SK-N-SH (cell line): ENCODE results near the gene GLCE. TPM values are rescaled to one million over a fixed set of nuclear protein-coding genes. Genes with fewer than 3 reads are reported as not detected.

Experiments used
- CTCF ChIA-PET: fragments of 300-600, 350-600 bp; formaldehyde crosslinking; extraction: SDS; loops from one replicate; lab custom pipeline; 2021; lab: Yijun Ruan, JAX
- POLR2A ChIA-PET: fragments of 350-600 bp; sonication (Branson Sonifier 250); formaldehyde crosslinking; extraction: SDS; loops from one replicate; lab custom pipeline; 2020; ENCODE audit warnings: antibody characterized with exemption, inconsistent platforms; lab: Yijun Ruan, JAX
- DNase-seq: peaks from one replicate; pipeline ENCODE4 v3.0.0; 2012
- H2AFZ ChIP-seq: fragments of 200-600 bp; sonication (generic); 2 replicates; pipeline ENCODE4 v1.8.1; 2016; ENCODE audit warnings: antibody characterized with exemption, mild to moderate bottlenecking, low read depth
- H3F3A ChIP-seq: fragments of 200-600 bp; sonication (generic); replicated peaks from 2 replicates; pipeline ENCODE3; 2016; ENCODE audit warnings: antibody characterized with exemption, mild to moderate bottlenecking; ENCODE audit not compliant: insufficient read depth
- H3K27ac ChIP-seq, 2 experiments: fragments of 200-500 bp in 1 of 2; fragments of 200-600 bp in 1 of 2; sonication (Bioruptor generic) in 1 of 2; sonication (generic), shearing (Covaris generic) in 1 of 2; 2 replicates each; pipeline versions ENCODE4 v1.5.1 to v1.6.1; 2014 to 2016; ENCODE audit warnings: low read depth in 2 of 2, inconsistent platforms in 1 of 2, low read length in 1 of 2, mild to moderate bottlenecking in 1 of 2, mixed read lengths in 1 of 2
- H3K27me3 ChIP-seq: fragments of 200-600 bp; sonication (generic), shearing (Covaris generic); 2 replicates; pipeline ENCODE4 v1.6.1; 2016; ENCODE audit warnings: mixed run types; ENCODE audit not compliant: insufficient read depth
- H3K36me3 ChIP-seq, 2 experiments: fragments of 200-500 bp in 1 of 2; fragments of 200-600 bp in 1 of 2; sonication (Bioruptor generic) in 1 of 2; sonication (generic) in 1 of 2; replicated peaks in 1 of 2; 2 replicates each; pipeline versions ENCODE3 to v1.5.1; 2014 to 2016; ENCODE audit warnings: low read length in 1 of 2, mild to moderate bottlenecking in 1 of 2; ENCODE audit not compliant: insufficient read depth in 2 of 2, control insufficient read depth in 1 of 2
- H3K4me1 ChIP-seq, 2 experiments: fragments of 200-500 bp in 1 of 2; fragments of 200-600 bp in 1 of 2; sonication (Bioruptor generic) in 1 of 2; sonication (generic), shearing (Covaris generic) in 1 of 2; 2 replicates each; pipeline versions ENCODE4 v1.5.1 to v1.6.1; 2014 to 2016; ENCODE audit warnings: low read depth in 1 of 2, low read length in 1 of 2, mixed run types in 1 of 2; ENCODE audit not compliant: insufficient read depth in 2 of 2, control insufficient read depth in 1 of 2
- H3K4me2 ChIP-seq: fragments of 200-600 bp; sonication (generic), shearing (Covaris generic); 2 replicates; pipeline ENCODE4 v1.6.1; 2017; ENCODE audit warnings: mixed run types
- H3K4me3 ChIP-seq, 2 experiments: fragments of 200-500 bp in 1 of 2; fragments of 200-600 bp in 1 of 2; sonication (Bioruptor generic) in 1 of 2; sonication (generic), shearing (Covaris generic) in 1 of 2; 2 replicates each; pipeline versions ENCODE4 v1.5.1 to v1.8.1; 2014 to 2016; ENCODE audit warnings: low read depth in 2 of 2, inconsistent platforms in 1 of 2, low read length in 1 of 2, mild to moderate bottlenecking in 1 of 2, mixed read lengths in 1 of 2, moderate library complexity in 1 of 2
- H3K79me2 ChIP-seq: fragments of 200-600 bp; sonication (generic); 2 replicates; pipeline ENCODE4 v1.8.1; 2017; ENCODE audit warnings: mild to moderate bottlenecking; ENCODE audit not compliant: insufficient read depth
- H3K9ac ChIP-seq: fragments of 200-600 bp; sonication (generic); 2 replicates; pipeline ENCODE4 v1.6.1; 2017; ENCODE audit warnings: mixed run types
- H3K9me2 ChIP-seq: fragments of 200-600 bp; sonication (generic); 2 replicates; pipeline ENCODE4 v1.6.1; 2017; ENCODE audit warnings: mixed run types
- H3K9me3 ChIP-seq: fragments of 200-600 bp; sonication (generic); 2 replicates; pipeline ENCODE4 v1.6.1; 2017; ENCODE audit warnings: mixed run types, mild to moderate bottlenecking, moderate library complexity
- H4K20me1 ChIP-seq: fragments of 200-600 bp; sonication (generic); 2 replicates; pipeline ENCODE4 v1.6.1; 2017; ENCODE audit warnings: mild to moderate bottlenecking, mixed run types; ENCODE audit not compliant: insufficient read depth
- CHD2 ChIP-seq: fragments of 150-350 bp; IDR thresholded peaks from 2 replicates; pipeline ENCODE4 v1.6.1; 2018; ENCODE audit warnings: low read length; ENCODE audit not compliant: partially characterized antibody
- EP300 ChIP-seq, 2 experiments: IDR thresholded peaks; 2 replicates each; pipeline versions ENCODE4 v1.4.0 to v1.6.1; 2012; ENCODE audit warnings: borderline replicate concordance in 1 of 2, low read depth in 1 of 2, low read length in 1 of 2
- FOSL2 ChIP-seq: IDR thresholded peaks from 2 replicates; pipeline ENCODE4 v1.4.0; 2012; ENCODE audit warnings: low read depth, mild to moderate bottlenecking, moderate library complexity, borderline replicate concordance
- GABPA ChIP-seq: IDR thresholded peaks from 2 replicates; pipeline ENCODE4 v1.4.0; 2012; ENCODE audit warnings: low read depth, mild to moderate bottlenecking
- JUND ChIP-seq: IDR thresholded peaks from 2 replicates; pipeline ENCODE4 v1.4.0; 2012
- MAX ChIP-seq: IDR thresholded peaks from 2 replicates; pipeline ENCODE4 v1.4.0; 2012; ENCODE audit warnings: low read depth
- MXI1 ChIP-seq: IDR thresholded peaks from 2 replicates; pipeline ENCODE4 v1.6.1; 2012; ENCODE audit warnings: mild to moderate bottlenecking, low read depth, low read length, improper control_type of control experiment
- NRF1 ChIP-seq: IDR thresholded peaks from 2 replicates; pipeline ENCODE4 v1.6.1; 2012; ENCODE audit warnings: low read depth, mild to moderate bottlenecking, low read length
- POLR2AphosphoS5 ChIP-seq: IDR thresholded peaks from 2 replicates; pipeline ENCODE4 v1.6.1; 2012; ENCODE audit warnings: low read depth, low read length
- RAD21 ChIP-seq: IDR thresholded peaks from 2 replicates; pipeline ENCODE4 v1.6.1; 2012; ENCODE audit warnings: mild to moderate bottlenecking, low read length
- RCOR1 ChIP-seq: fragments of 150-350 bp; IDR thresholded peaks from 2 replicates; pipeline ENCODE4 v1.6.1; 2017; ENCODE audit warnings: antibody characterized with exemption, low read length
- RFX5 ChIP-seq: IDR thresholded peaks from 2 replicates; pipeline ENCODE4 v1.6.1; 2012; ENCODE audit warnings: mild to moderate bottlenecking, improper control_type of control experiment, low read length
- SIN3A ChIP-seq: IDR thresholded peaks from 2 replicates; pipeline ENCODE4 v1.6.1; 2012; ENCODE audit warnings: low read depth, mild to moderate bottlenecking, low read length, moderate library complexity, borderline replicate concordance
- SMC3 ChIP-seq: IDR thresholded peaks from 2 replicates; pipeline ENCODE4 v1.6.1; 2012; ENCODE audit warnings: low read depth, low read length, improper control_type of control experiment
- TAF1 ChIP-seq: IDR thresholded peaks from 2 replicates; pipeline ENCODE4 v1.6.1; 2012; ENCODE audit warnings: low read depth, mild to moderate bottlenecking, low read length, moderate library complexity, borderline replicate concordance
- TCF12 ChIP-seq: IDR thresholded peaks from 2 replicates; pipeline ENCODE4 v1.4.0; 2012
- TEAD4 ChIP-seq: IDR thresholded peaks from 2 replicates; pipeline ENCODE4 v1.4.0; 2012; ENCODE audit warnings: mild to moderate bottlenecking, borderline replicate concordance; ENCODE audit not compliant: insufficient read depth
- ZBTB33 ChIP-seq: IDR thresholded peaks from 2 replicates; pipeline ENCODE4 v1.4.0; 2012; ENCODE audit warnings: low read depth, borderline replicate concordance
- WGBS: methylation state at CpG from one replicate; pipeline ENCODE4 v1.1.6; 2017; ENCODE audit warnings: low lambda C conversion rate; 5-methylcytosine and 5-hydroxymethylcytosine counted together
- polyA plus RNA-seq, 3 experiments: library from polyadenylated mRNA; depleted of rRNA; stranded (reverse); fragments of >200 nt; gene quantifications; 2 replicates each; pipeline ENCODE4 v1.2.3, GENCODE V29; 2012
- TF ChIP-seq, protein P1 (sequence below): IDR thresholded peaks from 2 replicates; pipeline ENCODE4; 2012
- TF ChIP-seq, protein P2 (sequence below): fragments of 200-600 bp; sonication (generic); IDR thresholded peaks from 2 replicates; pipeline ENCODE4 v1.6.1; 2017; ENCODE audit warnings: antibody characterized with exemption, mild to moderate bottlenecking, moderate library complexity
- TF ChIP-seq, protein P3 (sequence below): fragments of 150-350 bp; IDR thresholded peaks from 2 replicates; pipeline ENCODE4 v1.6.1; 2016; ENCODE audit warnings: mild to moderate bottlenecking, low read depth, low read length
- TF ChIP-seq, protein P4 (sequence below): IDR thresholded peaks from 2 replicates; pipeline ENCODE4 v1.4.0; 2012; ENCODE audit warnings: low read depth, borderline replicate concordance
- TF ChIP-seq, protein P5 (sequence below): fragments of 150-350 bp; IDR thresholded peaks from 2 replicates; pipeline ENCODE4 v1.6.1; 2017; ENCODE audit warnings: antibody characterized with exemption, low read length, low read depth, borderline replicate concordance

Gene GLCE
- 19.5 and 25.0 TPM in 2 replicates for polyA plus RNA-seq (2012; rRNA removed)
- polyA plus RNA-seq (2012; cell fraction: cytosol; rRNA removed): 28.0 and 29.3 TPM in 2 replicates
- 7.7 and 17.4 TPM in 2 replicates for polyA plus RNA-seq (2012; cell fraction: nucleus; rRNA removed)

GRCh38 chr15:69160141-69160993, at the start of gene GLCE:
TSS of gene GLCE (plus strand) at chr15:69160635. CDS start at chr15:69255807, 95,172 bp downstream.
- DNase-seq: peak; percentile 98
- H3K36me3 ChIP-seq: no peaks in the 10 kb centered on the region
- H3K4me1 ChIP-seq: peaks cover 7 to 20% of the 10 kb centered on the region in 2 experiments
- H3K27me3 ChIP-seq: no peaks in the 10 kb centered on the region
- H3F3A ChIP-seq: peaks cover 7% of the 10 kb centered on the region
- H3K9me3 ChIP-seq: no peaks in the 10 kb centered on the region
- peak within 1 kb of the TSS; percentile 94 for H3K9ac ChIP-seq
- no peaks in the 10 kb centered on the region for H4K20me1 ChIP-seq
- H2AFZ ChIP-seq: peak within 1 kb of the TSS; percentile 98
- peaks cover 31% of the 10 kb centered on the region for H3K79me2 ChIP-seq
- H3K4me2 ChIP-seq: peak within 1 kb of the TSS; percentile 91
- peak within 1 kb of the TSS; percentile 71 to 92 for H3K27ac ChIP-seq
- peak within 1 kb of the TSS; percentile 82 to 94 for H3K4me3 ChIP-seq
- WGBS: 0% methylated on average over 24 of the region's 76 CpGs
- ChIA-PET POLR2A (interaction anchor here (0.6 to 1.5 kb wide), 8 partner anchors 11 to 303 kb away, joined by 3 to 5 read pairs (median 3); partner anchors contain the start of gene RPLP1), CTCF (interaction anchor here (0.7 to 3.7 kb wide), 11 partner anchors 41 to 291 kb away, joined by 3 to 24 read pairs (median 4); no protein-coding TSS in a partner anchor)
- no peaks in the 10 kb centered on the region for H3K9me2 ChIP-seq
- TF ChIP-seq FOSL2: no peak
- TF ChIP-seq, protein P1, sequence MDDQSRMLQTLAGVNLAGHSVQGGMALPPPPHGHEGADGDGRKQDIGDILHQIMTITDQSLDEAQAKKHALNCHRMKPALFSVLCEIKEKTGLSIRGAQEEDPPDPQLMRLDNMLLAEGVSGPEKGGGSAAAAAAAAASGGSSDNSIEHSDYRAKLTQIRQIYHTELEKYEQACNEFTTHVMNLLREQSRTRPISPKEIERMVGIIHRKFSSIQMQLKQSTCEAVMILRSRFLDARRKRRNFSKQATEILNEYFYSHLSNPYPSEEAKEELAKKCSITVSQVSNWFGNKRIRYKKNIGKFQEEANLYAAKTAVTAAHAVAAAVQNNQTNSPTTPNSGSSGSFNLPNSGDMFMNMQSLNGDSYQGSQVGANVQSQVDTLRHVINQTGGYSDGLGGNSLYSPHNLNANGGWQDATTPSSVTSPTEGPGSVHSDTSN: peak; percentile 99
- TF ChIP-seq TAF1: peak; percentile 96
- TF ChIP-seq, protein P2, sequence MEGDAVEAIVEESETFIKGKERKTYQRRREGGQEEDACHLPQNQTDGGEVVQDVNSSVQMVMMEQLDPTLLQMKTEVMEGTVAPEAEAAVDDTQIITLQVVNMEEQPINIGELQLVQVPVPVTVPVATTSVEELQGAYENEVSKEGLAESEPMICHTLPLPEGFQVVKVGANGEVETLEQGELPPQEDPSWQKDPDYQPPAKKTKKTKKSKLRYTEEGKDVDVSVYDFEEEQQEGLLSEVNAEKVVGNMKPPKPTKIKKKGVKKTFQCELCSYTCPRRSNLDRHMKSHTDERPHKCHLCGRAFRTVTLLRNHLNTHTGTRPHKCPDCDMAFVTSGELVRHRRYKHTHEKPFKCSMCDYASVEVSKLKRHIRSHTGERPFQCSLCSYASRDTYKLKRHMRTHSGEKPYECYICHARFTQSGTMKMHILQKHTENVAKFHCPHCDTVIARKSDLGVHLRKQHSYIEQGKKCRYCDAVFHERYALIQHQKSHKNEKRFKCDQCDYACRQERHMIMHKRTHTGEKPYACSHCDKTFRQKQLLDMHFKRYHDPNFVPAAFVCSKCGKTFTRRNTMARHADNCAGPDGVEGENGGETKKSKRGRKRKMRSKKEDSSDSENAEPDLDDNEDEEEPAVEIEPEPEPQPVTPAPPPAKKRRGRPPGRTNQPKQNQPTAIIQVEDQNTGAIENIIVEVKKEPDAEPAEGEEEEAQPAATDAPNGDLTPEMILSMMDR: no peak
- TF ChIP-seq POLR2AphosphoS5: peak; percentile 89
- peak; percentile 28; the same call in 1 of the 2 replicates for TF ChIP-seq TEAD4
- no peak for TF ChIP-seq RCOR1
- TF ChIP-seq RFX5: no peak
- TF ChIP-seq ZBTB33: peak; percentile 97
- TF ChIP-seq GABPA: no peak
- TF ChIP-seq, protein P3, sequence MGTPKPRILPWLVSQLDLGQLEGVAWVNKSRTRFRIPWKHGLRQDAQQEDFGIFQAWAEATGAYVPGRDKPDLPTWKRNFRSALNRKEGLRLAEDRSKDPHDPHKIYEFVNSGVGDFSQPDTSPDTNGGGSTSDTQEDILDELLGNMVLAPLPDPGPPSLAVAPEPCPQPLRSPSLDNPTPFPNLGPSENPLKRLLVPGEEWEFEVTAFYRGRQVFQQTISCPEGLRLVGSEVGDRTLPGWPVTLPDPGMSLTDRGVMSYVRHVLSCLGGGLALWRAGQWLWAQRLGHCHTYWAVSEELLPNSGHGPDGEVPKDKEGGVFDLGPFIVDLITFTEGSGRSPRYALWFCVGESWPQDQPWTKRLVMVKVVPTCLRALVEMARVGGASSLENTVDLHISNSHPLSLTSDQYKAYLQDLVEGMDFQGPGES: peak; percentile 49; the same call in 1 of the 2 replicates
- peak; percentile 100 for TF ChIP-seq CHD2
- TF ChIP-seq, protein P4, sequence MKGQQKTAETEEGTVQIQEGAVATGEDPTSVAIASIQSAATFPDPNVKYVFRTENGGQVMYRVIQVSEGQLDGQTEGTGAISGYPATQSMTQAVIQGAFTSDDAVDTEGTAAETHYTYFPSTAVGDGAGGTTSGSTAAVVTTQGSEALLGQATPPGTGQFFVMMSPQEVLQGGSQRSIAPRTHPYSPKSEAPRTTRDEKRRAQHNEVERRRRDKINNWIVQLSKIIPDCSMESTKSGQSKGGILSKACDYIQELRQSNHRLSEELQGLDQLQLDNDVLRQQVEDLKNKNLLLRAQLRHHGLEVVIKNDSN: no peak
- TF ChIP-seq TCF12: no peak
- TF ChIP-seq, protein P5, sequence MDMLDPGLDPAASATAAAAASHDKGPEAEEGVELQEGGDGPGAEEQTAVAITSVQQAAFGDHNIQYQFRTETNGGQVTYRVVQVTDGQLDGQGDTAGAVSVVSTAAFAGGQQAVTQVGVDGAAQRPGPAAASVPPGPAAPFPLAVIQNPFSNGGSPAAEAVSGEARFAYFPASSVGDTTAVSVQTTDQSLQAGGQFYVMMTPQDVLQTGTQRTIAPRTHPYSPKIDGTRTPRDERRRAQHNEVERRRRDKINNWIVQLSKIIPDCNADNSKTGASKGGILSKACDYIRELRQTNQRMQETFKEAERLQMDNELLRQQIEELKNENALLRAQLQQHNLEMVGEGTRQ: no peak
- no peak for TF ChIP-seq NRF1
- TF ChIP-seq MXI1: peak; percentile 52
- TF ChIP-seq JUND: no peak
- TF ChIP-seq EP300 (IDR thresholded peaks at IDR 0.05; ENCODE audit: borderline replicate concordance in 1 of 2, low read depth in 1 of 2, low read length in 1 of 2): no peak
- TF ChIP-seq MAX: no peak
- TF ChIP-seq RAD21: 0 out of 2 replicates have a peak, but pooled peaks have one; percentile 5
- no peak for TF ChIP-seq SMC3
- TF ChIP-seq SIN3A: peak; percentile 74; the same call in 1 of the 2 replicates
